Lung (tissue), 12 donors: ENCODE data around the gene PASK. TPM values are rescaled to one million over a fixed set of nuclear protein-coding genes. Genes with fewer than 3 reads are reported as not detected.

Experiments
- ATAC-seq: fragments of 200-7000 bp; cut with Tn5 transposase; one replicate; pipeline ENCODE4 v1.9.1; 2020; ENCODE audit warnings: moderate number of reproducible peaks; ENCODE audit not compliant: insufficient read depth, low FRiP score
- DNase-seq, 3 donors: peaks; one replicate each; pipeline ENCODE4 v3.0.0-alpha.2; 2013 to 2017
- H3K27ac ChIP-seq, 2 donors: one replicate each; pipeline ENCODE4 v1.5.1; 2013; ENCODE audit warnings: mild to moderate bottlenecking in 2 of 2, moderate library complexity in 2 of 2, control low read depth in 1 of 2, inconsistent platforms in 1 of 2, low read depth in 1 of 2, low read length in 1 of 2
- H3K27me3 ChIP-seq, 3 donors: one replicate each; pipeline ENCODE4 v1.5.1; 2013; ENCODE audit warnings: low read length in 2 of 3; ENCODE audit not compliant: control insufficient read depth in 3 of 3, insufficient read depth in 3 of 3
- H3K36me3 ChIP-seq, 4 donors: one replicate each; pipeline ENCODE4 v1.5.1; 2013; ENCODE audit warnings: low read length in 4 of 4, mild to moderate bottlenecking in 1 of 4, moderate library complexity in 1 of 4; ENCODE audit not compliant: control insufficient read depth in 4 of 4, insufficient read depth in 4 of 4
- H3K4me1 ChIP-seq, 5 donors: one replicate each; pipeline ENCODE4 v1.5.1; 2013; ENCODE audit warnings: low read length in 5 of 5, mild to moderate bottlenecking in 2 of 5, moderate library complexity in 1 of 5; ENCODE audit not compliant: control insufficient read depth in 5 of 5, insufficient read depth in 5 of 5
- H3K4me3 ChIP-seq: one replicate; pipeline ENCODE4 v1.5.1; 2013; ENCODE audit warnings: mild to moderate bottlenecking, control low read depth, moderate library complexity
- H3K9ac ChIP-seq, 2 donors: one replicate each; pipeline ENCODE4 v1.5.1; 2013; ENCODE audit warnings: low read length in 2 of 2, control low read depth in 1 of 2; ENCODE audit not compliant: insufficient read depth in 1 of 2
- H3K9me3 ChIP-seq, 4 donors: one replicate each; pipeline ENCODE4 v1.5.1; 2013; ENCODE audit warnings: low read length in 3 of 4, mild to moderate bottlenecking in 1 of 4, moderate library complexity in 1 of 4; ENCODE audit not compliant: control insufficient read depth in 4 of 4, insufficient read depth in 3 of 4
- WGBS, 2 donors: extraction: QIAGEN DNeasy Blood & Tissue Kit; methylation state at CpG; one replicate each; pipeline ENCODE4 v1.1.7; 2013; 5-methylcytosine and 5-hydroxymethylcytosine counted together
- polyA plus RNA-seq, 2 donors: library from polyadenylated mRNA; stranded (reverse); fragments of 200-250 nt; gene quantifications; one replicate each; pipeline ENCODE4 v1.2.1, GENCODE V29; 2013
- total RNA-seq, 2 donors: library from RNA; depleted of rRNA in 1 of 2; stranded (reverse); fragments of >200 nt in 1 of 2; gene quantifications; one replicate each; pipeline ENCODE4 v1.2.1, GENCODE V29; 2014 to 2021
- TF ChIP-seq, protein P1 (sequence below): IDR thresholded peaks from 2 replicates; pipeline ENCODE4 v1.5.1; 2012; ENCODE audit warnings: mild to moderate bottlenecking; ENCODE audit errors: control extremely low read depth, extremely low read depth
- donor health status: control.
- donor health status: control.
- donor health status: Bipolar disorder and iron deficiency.
- donor health status: healthy.
- donor health status: DM: yes; HTN: yes; CAD: no.

Gene PASK
- total and polyA plus RNA-seq, 4 donors = 3.5 to 21.8 (median 13.2) TPM

DNA sequence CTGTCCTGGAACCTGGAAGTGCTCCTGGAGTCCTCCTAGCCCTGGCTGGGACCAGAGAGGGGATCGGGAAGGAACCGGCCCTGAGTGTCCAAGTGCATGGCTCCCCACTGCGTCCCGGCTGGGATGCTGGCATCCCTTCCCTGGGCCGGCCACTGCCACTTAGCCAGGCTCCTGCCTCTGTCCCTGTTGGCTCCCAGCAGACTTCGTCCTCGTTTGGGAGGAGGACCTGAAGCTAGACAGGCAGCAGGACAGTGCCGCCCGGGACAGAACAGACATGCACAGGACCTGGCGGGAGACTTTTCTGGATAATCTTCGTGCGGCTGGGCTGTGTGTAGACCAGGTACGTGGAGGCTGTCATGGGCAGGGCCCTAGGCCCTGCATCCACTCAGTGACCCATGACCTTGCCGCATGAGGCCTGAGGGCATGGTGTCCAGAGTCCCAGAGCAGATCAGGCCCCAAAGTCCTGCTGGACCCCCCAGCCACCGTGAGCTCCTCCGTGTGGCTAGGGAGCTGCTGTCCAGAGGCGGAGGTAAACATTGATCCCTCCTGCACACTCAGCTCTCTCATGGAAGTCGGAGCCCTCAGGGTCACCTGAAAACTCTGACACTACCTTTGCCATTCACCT lies 46.3 kb upstream of the PASK start:
- H3K27me3 ChIP-seq = no peaks in the 10 kb centered on the region
- H3K9me3 ChIP-seq = no peaks in the 10 kb centered on the region
- WGBS, 2 donors = 84 to 92% methylated on average over 18 of the region's 18 CpGs
- no peaks in the 10 kb centered on the region for H3K36me3 ChIP-seq
- no peak overlapping the region for H3K9ac ChIP-seq
- no peak overlapping the region for H3K27ac ChIP-seq
- TF ChIP-seq, protein P1, sequence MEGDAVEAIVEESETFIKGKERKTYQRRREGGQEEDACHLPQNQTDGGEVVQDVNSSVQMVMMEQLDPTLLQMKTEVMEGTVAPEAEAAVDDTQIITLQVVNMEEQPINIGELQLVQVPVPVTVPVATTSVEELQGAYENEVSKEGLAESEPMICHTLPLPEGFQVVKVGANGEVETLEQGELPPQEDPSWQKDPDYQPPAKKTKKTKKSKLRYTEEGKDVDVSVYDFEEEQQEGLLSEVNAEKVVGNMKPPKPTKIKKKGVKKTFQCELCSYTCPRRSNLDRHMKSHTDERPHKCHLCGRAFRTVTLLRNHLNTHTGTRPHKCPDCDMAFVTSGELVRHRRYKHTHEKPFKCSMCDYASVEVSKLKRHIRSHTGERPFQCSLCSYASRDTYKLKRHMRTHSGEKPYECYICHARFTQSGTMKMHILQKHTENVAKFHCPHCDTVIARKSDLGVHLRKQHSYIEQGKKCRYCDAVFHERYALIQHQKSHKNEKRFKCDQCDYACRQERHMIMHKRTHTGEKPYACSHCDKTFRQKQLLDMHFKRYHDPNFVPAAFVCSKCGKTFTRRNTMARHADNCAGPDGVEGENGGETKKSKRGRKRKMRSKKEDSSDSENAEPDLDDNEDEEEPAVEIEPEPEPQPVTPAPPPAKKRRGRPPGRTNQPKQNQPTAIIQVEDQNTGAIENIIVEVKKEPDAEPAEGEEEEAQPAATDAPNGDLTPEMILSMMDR = no peak
- no peak for DNase-seq
- no peak for ATAC-seq
- no peak overlapping the region for H3K4me3 ChIP-seq
- H3K4me1 ChIP-seq = no peaks in the 10 kb centered on the region

DNA sequence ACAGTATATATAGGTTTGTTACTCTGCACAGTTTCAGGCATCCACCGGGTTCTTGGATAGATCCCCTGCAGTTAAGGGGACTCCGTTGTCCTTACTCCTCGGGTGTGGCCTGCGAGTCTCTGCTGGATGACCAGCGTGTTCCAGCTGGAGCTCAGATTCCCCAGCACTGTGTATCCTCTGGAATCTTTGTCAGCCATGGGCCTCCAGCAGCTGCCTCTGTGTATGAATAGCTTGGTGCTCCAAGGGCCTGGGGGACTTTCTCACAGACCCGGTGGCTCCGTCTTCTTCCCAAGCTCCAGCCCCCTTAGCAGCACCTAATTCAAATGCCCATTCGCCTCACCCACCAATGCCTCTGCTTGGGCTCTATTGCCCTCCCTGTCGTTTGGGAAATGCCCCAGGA lies 45.5 kb upstream of the PASK start:
- Histone ChIP-seq H3K36me3 (no peaks in the 10 kb centered on the region), H3K9ac (no peak overlapping the region), H3K4me3 (no peak overlapping the region), H3K4me1 (no peaks in the 10 kb centered on the region), H3K27ac (no peak overlapping the region), H3K27me3 (no peaks in the 10 kb centered on the region), H3K9me3 (no peaks in the 10 kb centered on the region)
- TF ChIP-seq, protein P1 = no peak
- WGBS, 2 donors = 81 to 82% methylated on average over 9 of the region's 9 CpGs
- DNase-seq (no peak), ATAC-seq (no peak)

DNA sequence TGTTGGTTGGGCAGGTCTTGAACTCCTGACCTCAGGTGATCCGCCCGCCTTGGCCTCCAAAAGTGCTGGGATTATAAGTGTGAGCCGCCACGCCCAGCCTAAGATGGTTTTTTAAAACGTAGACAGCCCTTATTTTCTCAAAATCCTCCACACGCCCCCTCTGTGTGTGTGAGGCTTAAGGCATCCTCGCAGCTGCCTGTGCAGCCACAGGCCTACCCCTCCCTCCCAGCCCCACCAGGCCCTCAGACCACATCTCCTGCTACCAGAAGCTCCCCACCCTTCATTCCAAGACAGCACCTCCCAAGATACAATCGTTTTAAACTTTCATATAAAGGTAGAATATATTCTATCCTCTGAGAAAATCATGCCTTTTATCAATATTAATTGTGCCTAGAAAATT lies 44.0 kb upstream of the PASK start:
- Histone ChIP-seq H3K4me1 (peaks cover 0 to 3% (median 0%) of the 10 kb centered on the region in 5 donors), H3K4me3 (no peak overlapping the region), H3K9ac (no peak overlapping the region), H3K27ac (no peak overlapping the region), H3K27me3 (no peaks in the 10 kb centered on the region), H3K36me3 (no peaks in the 10 kb centered on the region), H3K9me3 (no peaks in the 10 kb centered on the region)
- TF ChIP-seq, protein P1 = no peak
- DNase-seq (no peak), ATAC-seq (no peak)
- 85 to 88% methylated on average over 8 of the region's 8 CpGs for WGBS, 2 donors

DNA sequence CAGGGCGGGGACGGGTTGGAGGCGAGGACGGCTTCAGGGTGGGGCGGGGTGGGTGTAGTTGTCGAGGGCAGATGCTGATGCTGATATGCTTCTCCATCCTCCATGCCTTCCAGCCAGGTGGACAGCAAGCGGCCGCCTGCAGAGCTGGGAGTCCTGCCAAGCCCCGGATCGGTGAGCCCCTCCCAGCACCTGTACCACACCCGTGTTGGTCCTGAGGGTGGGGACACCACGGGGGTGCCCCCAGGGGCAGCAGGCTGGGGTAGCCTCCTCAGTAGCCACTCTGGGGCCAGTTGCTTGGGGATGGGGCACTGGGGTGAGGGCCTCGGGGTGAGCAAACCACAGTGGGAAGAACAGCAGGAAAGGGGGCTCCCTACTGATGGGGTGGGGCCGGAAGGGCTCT lies 41.8 kb upstream of the PASK start:
- H3K27me3 ChIP-seq = no peaks in the 10 kb centered on the region
- H3K9me3 ChIP-seq = no peaks in the 10 kb centered on the region
- peaks cover 0 to 7% (median 0%) of the 10 kb centered on the region in 5 donors for H3K4me1 ChIP-seq
- 70 to 90% methylated on average over 14 of the region's 14 CpGs for whole genome bisulfite sequencing, 2 donors
- no peak overlapping the region for H3K4me3 ChIP-seq
- DNase-seq = no peak
- no peaks in the 10 kb centered on the region for H3K36me3 ChIP-seq
- TF ChIP-seq, protein P1 = no peak
- no peak overlapping the region for H3K27ac ChIP-seq
- no peak for ATAC-seq
- no peak overlapping the region for H3K9ac ChIP-seq
